Measurements from ENCODE around the gene FRMPD4. TPM values are rescaled to one million over a fixed set of nuclear protein-coding genes. Genes with fewer than 3 reads are reported as not detected.

FRMPD4 gene
- total RNA-seq (2022; extraction: Qiagen RNA extraction; ENCODE audit: low read depth) = 0.02 to 0.07 TPM (median 0.05 TPM) in 4 of 5 replicates, not detected in the other

DNA sequence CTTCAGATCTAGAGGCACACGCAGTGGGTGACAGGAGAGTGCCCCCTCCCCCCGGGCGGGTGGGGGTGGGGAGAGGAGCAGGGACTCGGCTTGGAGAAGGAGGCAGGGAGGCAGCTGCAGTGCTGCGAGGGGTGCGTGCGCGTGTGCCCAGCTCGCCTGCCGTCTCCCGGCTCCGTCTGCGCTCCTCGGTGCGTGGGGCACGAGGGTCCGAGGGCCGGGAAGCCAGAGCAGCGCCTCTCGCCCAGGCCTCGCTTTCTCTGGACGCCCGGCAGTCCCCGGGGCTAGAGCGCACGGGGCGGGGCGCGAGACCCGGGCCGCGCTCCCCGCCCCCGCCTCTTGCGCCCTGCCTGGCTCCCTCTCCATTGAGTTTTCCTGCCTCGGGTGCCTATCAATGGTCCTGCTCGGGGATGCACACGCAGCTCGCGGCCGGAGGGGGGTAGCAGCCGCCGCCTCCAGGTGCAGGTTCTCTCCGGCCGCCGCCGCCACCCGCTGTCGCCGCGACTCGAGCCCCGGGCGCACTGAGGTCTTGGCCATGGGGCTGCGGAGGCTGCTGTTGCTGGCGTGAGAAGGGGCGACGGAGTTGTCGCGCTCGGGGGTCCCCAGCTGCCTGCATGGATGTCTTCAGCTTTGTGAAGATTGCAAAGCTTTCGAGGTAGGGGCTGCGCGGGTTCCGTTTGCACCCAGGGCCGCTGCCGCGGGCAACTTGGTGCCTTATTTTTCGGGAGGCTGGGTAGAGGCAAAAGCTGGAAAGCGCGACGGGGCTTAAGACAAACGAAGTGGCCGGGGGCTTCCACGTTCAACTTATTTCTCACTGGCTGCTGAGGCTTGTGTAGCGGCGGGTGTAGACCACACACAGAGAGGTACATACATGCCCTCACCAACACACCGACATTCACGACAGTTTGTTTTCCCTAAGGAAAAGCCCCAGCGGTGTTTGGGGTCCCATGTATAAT, at the start of gene FRMPD4:
FRMPD4 (plus strand) TSS at position 113 of the 953 bp plus-strand sequence; CDS start at position 612, 499 bp downstream.

